GM19372 (cell line): Measurements from ENCODE around the gene TEX19.
"Not testable (repeated sequence)": the region's sequence is repeated elsewhere in the genome, so short reads cannot be mapped to it uniquely, and the experiment has no call there.

ENCODE experiments used
- ATAC-seq: cut with Tn5 transposase; IDR thresholded peaks from one replicate; pipeline ENCODE4 v1.9.1; 2021; ENCODE audit warnings: mild to moderate bottlenecking, low read depth, moderate library complexity; ENCODE audit not compliant: unreplicated experiment

Gene TEX19

GRCh38 chr17:82403662-82404660 lies 44.9 kb downstream of the TEX19 start:
- ATAC-seq, result no peak

- no peak for ATAC-seq
Observed at GRCh38 chr17:82405051-82405450, 46.0 kb downstream of the TEX19 start.

GRCh38 chr17:82406131-82406671 lies 47.2 kb downstream of the TEX19 start:
- ATAC-seq, result no peak

- no peak for ATAC-seq
Observed at GRCh38 chr17:82407255-82407654, 48.2 kb downstream of the TEX19 start.

GRCh38 chr17:82408288-82408937 lies 49.4 kb downstream of the TEX19 start:
- ATAC-seq, result no peak

GRCh38 chr17:82408938-82409318 lies 49.9 kb downstream of the TEX19 start:
- ATAC-seq, result no peak

GRCh38 chr17:82410014-82410716 lies 51.1 kb downstream of the TEX19 start:
- ATAC-seq, result no peak

GRCh38 chr17:82411396-82412053 lies 52.5 kb downstream of the TEX19 start:
- no peak for ATAC-seq

GRCh38 chr17:82412081-82412480 lies 53.0 kb downstream of the TEX19 start:
- ATAC-seq, result not testable (repeated sequence)

- ATAC-seq, result no peak
Observed at GRCh38 chr17:82412535-82413520, 53.8 kb downstream of the TEX19 start.
